ENCODE data around the gene SCN3A. TPM values are rescaled to one million over a fixed set of nuclear protein-coding genes. Genes with fewer than 3 reads are reported as not detected.

The SCN3A gene
- total and polyA plus RNA-seq, 2 of the 4 experiments (the other 2 are of a cell fraction): 0.26 to 0.90 TPM

GRCh38 chr2:165176780-165177179, 27.1 kb downstream of the SCN3A start:
- H3K56ac ChIP-seq (ENCODE audit: extremely low read depth, insufficient read depth, low read length): no peak overlapping the region
- BruUV-seq (replicated peaks): no TSS peak

More at GRCh38 chr2:165176780-165177179, 27.1 kb downstream of the SCN3A start:
- dilution Hi-C loops (cut with HindIII; ENCODE audit: low sequenced_read_pairs, unreplicated experiment): no loop called here
- Histone ChIP-seq H3K14ac (replicated peaks; ENCODE audit: low read depth, low read length) (no peak overlapping the region), H3K79me1 (ENCODE audit: low read depth in 1 of 2, low read length in 2 of 2) (no peaks in the 10 kb centered on the region), H3K4me2 (ENCODE audit: low read depth, low read length) (no peak overlapping the region), H3K23ac (ENCODE audit: low read depth, low read length) (no peak overlapping the region), H3K4me3 (ENCODE audit: insufficient read depth, low read depth, low read length) (no peak overlapping the region), H3K4ac (ENCODE audit: low read depth, low read length) (no peak overlapping the region), H3K9me1 (ENCODE audit: insufficient read depth, low read length) (no peaks in the 10 kb centered on the region), H2AK5ac (ENCODE audit: low read depth, low read length) (no peak overlapping the region), H2BK120ac (ENCODE audit: low read depth, low read length) (no peak overlapping the region), H4K20me1 (ENCODE audit: insufficient read depth, low read length) (no peaks in the 10 kb centered on the region), H3K18ac (ENCODE audit: low read depth, low read length) (no peak overlapping the region), H2BK5ac (ENCODE audit: low read depth, low read length, poor library complexity, severe bottlenecking) (no peak overlapping the region), H4K91ac (ENCODE audit: insufficient read depth, low read depth, low read length) (no peak overlapping the region), H4K5ac (ENCODE audit: low read depth, low read length) (no peak overlapping the region), H3K27me3 (ENCODE audit: control insufficient read depth, insufficient read depth, low read length) (no peaks in the 10 kb centered on the region; the same call in 1 of the 2 replicates), H2BK15ac (ENCODE audit: low read depth, low read length) (no peak overlapping the region), H3K36me3 (ENCODE audit: control insufficient read depth, insufficient read depth, low read length) (no peaks in the 10 kb centered on the region), H4K8ac (ENCODE audit: low read depth in 2 of 2, low read length in 2 of 2) (no peak overlapping the region), H2BK20ac (ENCODE audit: low read depth, low read length) (no peak overlapping the region), H3K27ac (ENCODE audit: insufficient read depth, low read length) (no peak overlapping the region), H3K9ac (ENCODE audit: low read depth, low read length) (no peak overlapping the region), H3K4me1 (ENCODE audit: control insufficient read depth, insufficient read depth, low read length) (no peaks in the 10 kb centered on the region), H2AK9ac (replicated peaks; ENCODE audit: low read depth, low read length, poor library complexity) (no peak overlapping the region), H3K9me3 (ENCODE audit: control insufficient read depth, insufficient read depth, low read length) (no peaks in the 10 kb centered on the region), H2AFZ (replicated peaks; ENCODE audit: low read length, poor library complexity) (no peak overlapping the region)
- ATAC-seq (ENCODE audit: low read depth) (no peak), DNase-seq (no peak)
- in situ Hi-C loops (cut with MboI; ENCODE audit: low sequenced_read_pairs): loop anchor here (25.0 kb wide), 1 partner anchor 439 kb away; no protein-coding TSS in a partner anchor
- intact Hi-C loops (cut with micrococcal nuclease): no loop called here
- ChIA-PET CTCF (no interaction called here), POLR2A (ENCODE audit: unreplicated experiment) (no interaction called here)
- TF ChIP-seq FOS (IDR thresholded peaks at IDR 0.05; ENCODE audit: low read depth, low read length) (no peak), RFX5 (IDR thresholded peaks at IDR 0.05; ENCODE audit: low read depth, low read length) (no peak), MXI1 (IDR thresholded peaks at IDR 0.05; ENCODE audit: borderline replicate concordance, low read depth, low read length) (no peak), CHD1 (IDR thresholded peaks at IDR 0.05; ENCODE audit: low read depth, low read length) (no peak), USF2 (IDR thresholded peaks at IDR 0.05; ENCODE audit: low read depth, low read length) (no peak), CTCF (conservative IDR thresholded peaks at IDR 0.05; ENCODE audit: low read depth, low read length) (no peak), MAZ (IDR thresholded peaks at IDR 0.05; ENCODE audit: borderline replicate concordance, low read depth, low read length) (no peak), RCOR1 (IDR thresholded peaks at IDR 0.05; ENCODE audit: insufficient replicate concordance, low read length) (no peak)
- WGBS, 2 experiments (ENCODE audit: extremely low coverage in 2 of 2, insufficient read length in 1 of 2): no CpG with 5 or more reads among the region's 2 CpGs

All from IMR-90 (cell line).